Activated T-helper 1 cell treated with anti-CD3 and anti-CD28 coated beads, Interleukin-2, amount 50 U/mL, for 16 hours (primary cell): ENCODE data around the gene FLT1.

ENCODE experiments used
- DNase-seq, 2 donors: peaks; one replicate each; pipeline ENCODE4 v3.0.0-alpha.2; 2020; ENCODE audit warnings: low read depth in 1 of 2, low spot score in 1 of 2

The FLT1 gene

GRCh38 chr13:28527629-28528028 lies 32.7 kb upstream of the FLT1 start:
- DNase-seq = no peak

- DNase-seq = no peak
Measured at GRCh38 chr13:28526876-28527275, 31.9 kb upstream of the FLT1 start.

- DNase-seq = no peak
Measured at GRCh38 chr13:28522871-28523270, 27.9 kb upstream of the FLT1 start.

- no peak for DNase-seq
Measured at GRCh38 chr13:28513745-28514144, 18.8 kb upstream of the FLT1 start.

GRCh38 chr13:28510542-28510941 lies 15.6 kb upstream of the FLT1 start:
- no peak for DNase-seq

- no peak for DNase-seq
Measured at GRCh38 chr13:28510066-28510465, 15.1 kb upstream of the FLT1 start.

GRCh38 chr13:28505543-28506135 lies 10.7 kb upstream of the FLT1 start:
- no peak for DNase-seq

GRCh38 chr13:28503182-28503967 lies 8.4 kb upstream of the FLT1 start:
- no peak for DNase-seq

- DNase-seq = no peak
Measured at GRCh38 chr13:28501547-28501946, 6.6 kb upstream of the FLT1 start.

- DNase-seq = no peak
Measured at GRCh38 chr13:28499609-28500008, 4.7 kb upstream of the FLT1 start.

- no peak for DNase-seq
Measured at GRCh38 chr13:28498481-28499115, 3.7 kb upstream of the FLT1 start.

- DNase-seq = no peak
Measured at GRCh38 chr13:28497143-28497876, 2.4 kb upstream of the FLT1 start.

- DNase-seq = no peak
Measured at GRCh38 chr13:28496188-28496564, 1.2 kb upstream of the FLT1 start.

- no peak for DNase-seq
Measured at GRCh38 chr13:28495538-28496187, 735 bp upstream of the FLT1 start.

GRCh38 chr13:28494504-28494777 lies 487 bp downstream of the FLT1 start:
- no peak for DNase-seq

- DNase-seq = no peak
Measured at GRCh38 chr13:28493740-28494503, 1.0 kb downstream of the FLT1 start.

- no peak for DNase-seq
Measured at GRCh38 chr13:28492569-28493367, 2.2 kb downstream of the FLT1 start.

- DNase-seq = no peak
Measured at GRCh38 chr13:28490061-28490460, 4.9 kb downstream of the FLT1 start.

GRCh38 chr13:28489524-28489931 lies 5.4 kb downstream of the FLT1 start:
- no peak for DNase-seq
